ENCODE results near the gene CHD1.

DNA sequence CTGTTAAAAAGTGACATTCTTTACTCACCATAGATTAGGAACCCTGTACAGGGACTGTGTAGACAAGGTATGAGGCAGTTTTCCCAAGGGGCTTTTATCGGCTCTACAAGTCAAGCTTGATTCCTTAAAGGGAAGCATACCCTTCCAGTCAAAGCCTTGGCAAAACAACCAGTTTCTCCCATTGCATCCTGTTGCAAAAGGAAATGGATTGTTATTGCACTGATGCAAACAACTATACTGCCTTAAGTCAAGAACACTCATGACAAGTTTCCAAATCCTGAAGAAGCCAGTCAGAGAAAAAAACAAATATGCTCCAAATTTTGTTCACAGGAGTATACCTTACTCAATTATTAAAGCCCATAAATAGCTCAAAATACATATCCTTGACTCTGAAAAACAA lies 87.9 kb downstream of the CHD1 start:
- TF ChIP-seq POLR2A (IDR thresholded peaks at IDR 0.05) (no peak), CTCF (IDR thresholded peaks at IDR 0.05) (no peak)
